Suprapubic skin (tissue), 4 donors: ENCODE results near the gene SORCS2. TPM values are rescaled to one million over a fixed set of nuclear protein-coding genes. Genes with fewer than 3 reads are reported as not detected.

Experiments used
- DNase-seq, 2 donors: peaks; one replicate each; pipeline ENCODE4 v3.0.0-alpha.2; 2019; ENCODE audit warnings: low spot score in 2 of 2
- H3K27ac ChIP-seq: fragments of 200-600 bp; sonication (generic); one replicate; pipeline ENCODE4 v1.5.1; 2019
- H3K27me3 ChIP-seq: fragments of 200-600 bp; sonication (generic); one replicate; pipeline ENCODE4 v1.5.1; 2019
- H3K36me3 ChIP-seq: fragments of 200-600 bp; sonication (generic); one replicate; pipeline ENCODE4 v1.5.1; 2019
- H3K4me1 ChIP-seq: fragments of 200-600 bp; sonication (generic); one replicate; pipeline ENCODE4 v1.5.1; 2019
- H3K4me3 ChIP-seq: fragments of 200-600 bp; sonication (generic); one replicate; pipeline ENCODE4 v1.5.1; 2019; ENCODE audit warnings: mild to moderate bottlenecking
- H3K9me3 ChIP-seq: fragments of 200-600 bp; sonication (generic); one replicate; pipeline ENCODE4 v1.5.1; 2019
- EP300 ChIP-seq: sonication (generic); formaldehyde crosslinking; IDR thresholded peaks from one replicate; pipeline ENCODE4 v1.6.1; 2017; ENCODE audit warnings: antibody characterized with exemption
- POLR2A ChIP-seq, 2 donors: fragments of 450-650 bp; IDR thresholded peaks; one replicate each; pipeline ENCODE4 v1.6.1; 2017; ENCODE audit warnings: antibody characterized with exemption in 2 of 2, mild to moderate bottlenecking in 2 of 2, moderate library complexity in 2 of 2
- POLR2AphosphoS5 ChIP-seq, 3 donors: sonication (generic); formaldehyde crosslinking; IDR thresholded peaks; one replicate each; pipeline ENCODE4 v1.6.1; 2017; ENCODE audit warnings: antibody characterized with exemption in 3 of 3
- WGBS: methylation state at CpG from one replicate; pipeline ENCODE4 v1.1.5; 2018; 5-methylcytosine and 5-hydroxymethylcytosine counted together
- total RNA-seq, 4 donors: library from RNA; depleted of rRNA; stranded (reverse); fragments of >200 nt; gene quantifications; one replicate each; pipeline ENCODE4 v1.1.0, GENCODE V29; 2016
- TF ChIP-seq, protein P1 (sequence below), 2 donors: fragments of 200-600 bp in 1 of 2; fragments of 450-650 bp in 1 of 2; sonication (generic) in 1 of 2; IDR thresholded peaks; one replicate each; pipeline ENCODE4 v1.5.1; 2016 to 2019; ENCODE audit warnings: antibody characterized with exemption in 2 of 2, mild to moderate bottlenecking in 1 of 2, moderate library complexity in 1 of 2

SORCS2 gene
- total RNA-seq, 4 donors from 2014 or later = 0.94 to 4.6 (median 1.3) TPM

DNA sequence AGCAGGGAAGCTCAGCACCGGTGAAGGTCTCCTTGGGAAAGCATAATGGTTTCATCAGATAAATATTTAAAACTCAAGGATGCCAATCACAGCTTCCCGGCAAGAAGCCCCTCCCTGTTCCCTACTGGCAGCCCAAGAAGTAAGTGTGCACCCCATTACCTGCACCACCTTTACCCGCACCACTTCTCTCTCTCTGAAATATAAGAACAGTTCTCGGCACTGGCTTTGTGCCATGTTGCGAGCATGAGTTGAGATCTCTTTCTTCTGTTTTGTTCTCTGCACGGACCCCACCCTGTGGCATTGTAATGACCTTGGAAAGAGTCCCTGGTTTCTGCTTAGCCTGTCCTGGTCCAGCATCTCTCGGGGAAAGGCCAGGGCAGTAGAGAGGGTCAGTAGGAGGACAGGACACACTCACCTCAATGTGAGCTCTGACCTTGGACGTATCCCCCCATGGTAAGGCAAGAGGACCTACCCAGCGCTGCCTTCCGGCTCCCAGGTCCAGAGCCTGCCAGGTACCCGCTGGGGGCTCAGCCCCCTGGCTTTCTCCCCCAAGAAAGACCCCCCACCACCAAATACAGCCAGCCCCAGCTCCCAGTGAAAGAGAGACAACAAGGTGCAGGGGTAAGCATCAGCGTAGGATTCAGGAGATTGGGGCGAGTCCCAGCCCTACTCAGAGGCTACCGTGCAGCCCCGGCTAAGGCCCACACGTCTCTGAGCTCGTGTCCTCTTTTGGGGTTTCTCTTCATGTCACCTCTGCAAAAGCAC is 161.7 kb downstream of the SORCS2 start:
- WGBS = 85% methylated on average over 14 of the region's 17 CpGs
- Histone ChIP-seq H3K4me1 (no peaks in the 10 kb centered on the region), H3K4me3 (no peak overlapping the region), H3K36me3 (no peaks in the 10 kb centered on the region), H3K9me3 (no peaks in the 10 kb centered on the region), H3K27ac (no peak overlapping the region), H3K27me3 (no peaks in the 10 kb centered on the region)
- no peak for TF ChIP-seq EP300
- no peak for TF ChIP-seq POLR2AphosphoS5 (IDR thresholded peaks at IDR 0.05)
- no peak for TF ChIP-seq POLR2A (IDR thresholded peaks at IDR 0.05)
- TF ChIP-seq, protein P1, sequence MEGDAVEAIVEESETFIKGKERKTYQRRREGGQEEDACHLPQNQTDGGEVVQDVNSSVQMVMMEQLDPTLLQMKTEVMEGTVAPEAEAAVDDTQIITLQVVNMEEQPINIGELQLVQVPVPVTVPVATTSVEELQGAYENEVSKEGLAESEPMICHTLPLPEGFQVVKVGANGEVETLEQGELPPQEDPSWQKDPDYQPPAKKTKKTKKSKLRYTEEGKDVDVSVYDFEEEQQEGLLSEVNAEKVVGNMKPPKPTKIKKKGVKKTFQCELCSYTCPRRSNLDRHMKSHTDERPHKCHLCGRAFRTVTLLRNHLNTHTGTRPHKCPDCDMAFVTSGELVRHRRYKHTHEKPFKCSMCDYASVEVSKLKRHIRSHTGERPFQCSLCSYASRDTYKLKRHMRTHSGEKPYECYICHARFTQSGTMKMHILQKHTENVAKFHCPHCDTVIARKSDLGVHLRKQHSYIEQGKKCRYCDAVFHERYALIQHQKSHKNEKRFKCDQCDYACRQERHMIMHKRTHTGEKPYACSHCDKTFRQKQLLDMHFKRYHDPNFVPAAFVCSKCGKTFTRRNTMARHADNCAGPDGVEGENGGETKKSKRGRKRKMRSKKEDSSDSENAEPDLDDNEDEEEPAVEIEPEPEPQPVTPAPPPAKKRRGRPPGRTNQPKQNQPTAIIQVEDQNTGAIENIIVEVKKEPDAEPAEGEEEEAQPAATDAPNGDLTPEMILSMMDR (IDR thresholded peaks at IDR 0.05) = no peak
- no peak for DNase-seq

DNA sequence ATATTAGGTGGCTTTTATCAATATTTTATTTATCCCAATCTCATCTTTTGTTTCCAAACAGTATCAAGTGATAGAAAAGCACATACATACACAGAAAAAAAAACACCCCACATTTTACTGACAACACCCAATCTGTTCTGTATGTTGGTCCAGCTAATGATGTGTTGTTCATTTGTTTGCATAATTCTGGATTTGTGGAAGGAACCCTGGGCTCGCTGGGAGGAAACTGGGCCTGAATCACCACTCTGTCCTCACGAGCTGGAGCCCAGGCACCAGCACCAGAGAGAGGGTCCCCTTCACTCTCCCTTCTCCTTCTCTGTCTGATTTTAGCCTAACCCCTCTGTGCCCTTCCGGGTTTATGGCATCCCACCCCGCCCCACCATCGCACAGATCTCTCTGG is 162.6 kb downstream of the SORCS2 start:
- Histone ChIP-seq H3K27ac (no peak overlapping the region), H3K27me3 (no peaks in the 10 kb centered on the region), H3K9me3 (no peaks in the 10 kb centered on the region), H3K36me3 (no peaks in the 10 kb centered on the region), H3K4me3 (no peak overlapping the region), H3K4me1 (no peaks in the 10 kb centered on the region)
- DNase-seq = no peak
- 83% methylated on average over 5 of the region's 5 CpGs for WGBS
- TF ChIP-seq, protein P1 (IDR thresholded peaks at IDR 0.05) = no peak
- no peak for TF ChIP-seq EP300
- no peak for TF ChIP-seq POLR2A (IDR thresholded peaks at IDR 0.05)
- no peak for TF ChIP-seq POLR2AphosphoS5 (IDR thresholded peaks at IDR 0.05)

DNA sequence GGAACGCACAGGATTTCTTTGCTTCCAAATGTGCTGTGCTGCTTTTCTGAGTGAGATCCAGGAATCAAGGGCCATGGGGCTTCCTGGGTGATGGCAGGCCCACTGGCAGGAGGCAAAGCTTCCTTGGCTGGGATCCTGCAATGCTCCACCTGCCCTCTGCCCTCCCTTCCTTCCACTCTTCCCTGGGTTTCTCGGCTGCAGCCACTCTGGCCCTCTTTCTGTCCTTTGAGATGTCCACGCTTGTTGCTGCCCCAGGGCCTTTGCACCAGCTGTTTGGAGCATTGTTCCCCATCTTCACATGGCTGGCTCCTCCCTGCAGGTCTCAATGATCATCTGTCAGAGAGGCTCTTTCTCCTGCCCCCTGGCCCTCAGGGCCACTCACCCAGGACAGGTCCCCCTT is 163.5 kb downstream of the SORCS2 start:
- no peak for DNase-seq
- H3K27ac ChIP-seq = no peak overlapping the region
- TF ChIP-seq POLR2A (IDR thresholded peaks at IDR 0.05) = no peak
- no peak for TF ChIP-seq POLR2AphosphoS5 (IDR thresholded peaks at IDR 0.05)
- no peak for TF ChIP-seq EP300
- TF ChIP-seq, protein P1 (IDR thresholded peaks at IDR 0.05) = no peak
- no peaks in the 10 kb centered on the region for H3K36me3 ChIP-seq
- WGBS = 88% methylated on average over 3 of the region's 3 CpGs
- no peaks in the 10 kb centered on the region for H3K9me3 ChIP-seq
- H3K4me3 ChIP-seq = no peak overlapping the region
- no peaks in the 10 kb centered on the region for H3K27me3 ChIP-seq
- no peaks in the 10 kb centered on the region for H3K4me1 ChIP-seq

DNA sequence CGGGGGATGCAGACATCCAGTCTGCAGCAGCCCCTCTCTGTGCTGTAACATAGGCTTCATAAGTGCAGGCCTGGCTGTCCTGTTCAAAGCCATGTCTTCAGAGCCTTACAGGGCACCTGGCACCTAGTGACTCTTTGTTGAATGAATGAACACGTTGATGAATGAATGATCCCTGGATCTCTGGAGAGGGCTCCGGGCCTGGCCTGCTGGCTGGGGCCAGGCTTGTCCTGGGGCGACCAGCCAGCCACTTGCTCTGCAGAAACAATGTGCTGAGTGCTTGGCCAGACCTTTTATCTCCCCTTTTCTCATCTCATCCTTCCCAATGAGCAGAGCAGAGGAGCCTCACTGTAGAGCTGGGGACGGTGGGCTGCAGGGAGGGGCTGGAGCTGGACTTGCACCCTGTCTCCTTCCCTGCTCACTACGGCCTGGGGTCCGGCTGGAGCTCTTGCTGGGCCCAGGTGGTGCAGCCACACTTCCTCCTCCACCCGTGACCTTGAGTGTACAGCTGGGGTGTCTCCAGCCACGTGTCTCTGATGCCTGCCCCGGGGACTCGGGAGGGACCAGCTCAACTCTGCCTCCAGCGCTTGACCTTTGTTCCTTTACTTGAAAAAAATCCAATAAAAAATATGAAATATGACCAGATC is 164.5 kb downstream of the SORCS2 start:
- TF ChIP-seq, protein P1 (IDR thresholded peaks at IDR 0.05) = no peak
- no peak for TF ChIP-seq POLR2A (IDR thresholded peaks at IDR 0.05)
- TF ChIP-seq EP300 = no peak
- TF ChIP-seq POLR2AphosphoS5 (IDR thresholded peaks at IDR 0.05) = no peak
- 81% methylated on average over 6 of the region's 12 CpGs for WGBS
- DNase-seq = no peak
- Histone ChIP-seq H3K27me3 (no peaks in the 10 kb centered on the region), H3K36me3 (no peaks in the 10 kb centered on the region), H3K9me3 (no peaks in the 10 kb centered on the region), H3K4me1 (no peaks in the 10 kb centered on the region), H3K4me3 (no peak overlapping the region), H3K27ac (no peak overlapping the region)

DNA sequence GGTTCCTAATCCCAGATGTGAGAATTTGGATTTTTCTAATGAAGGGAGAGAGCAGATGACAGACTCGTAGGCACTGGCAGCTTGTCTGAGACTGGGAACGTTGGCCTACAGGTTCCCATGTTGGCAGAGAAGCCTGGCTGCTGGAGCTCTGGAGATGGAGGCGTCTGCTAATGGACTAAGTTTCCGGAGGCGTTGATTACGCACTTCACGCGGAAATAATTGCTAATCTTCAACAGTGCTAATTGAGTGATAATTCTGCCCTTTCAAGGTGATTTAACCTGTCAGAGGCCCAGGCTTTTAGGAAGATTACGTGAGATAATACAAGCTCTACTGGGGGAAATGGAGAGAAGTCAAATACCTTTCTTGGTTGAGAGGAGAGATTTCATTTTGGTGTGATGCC is 165.0 kb downstream of the SORCS2 start:
- Histone ChIP-seq H3K4me1 (no peaks in the 10 kb centered on the region), H3K36me3 (no peaks in the 10 kb centered on the region), H3K27ac (no peak overlapping the region), H3K9me3 (no peaks in the 10 kb centered on the region), H3K4me3 (no peak overlapping the region), H3K27me3 (no peaks in the 10 kb centered on the region)
- no peak for TF ChIP-seq POLR2A (IDR thresholded peaks at IDR 0.05)
- TF ChIP-seq EP300 = no peak
- TF ChIP-seq, protein P1 (IDR thresholded peaks at IDR 0.05) = no peak
- TF ChIP-seq POLR2AphosphoS5 (IDR thresholded peaks at IDR 0.05) = no peak
- DNase-seq = no peak
- WGBS = 64% methylated on average over 9 of the region's 9 CpGs
